GM19463 (cell line): ENCODE data around the gene PCIF1.
"Not testable (repeated sequence)": the region's sequence is repeated elsewhere in the genome, so short reads cannot be mapped to it uniquely, and the experiment has no call there.

Source experiments
- ATAC-seq: cut with Tn5 transposase; IDR thresholded peaks from one replicate; pipeline ENCODE4 v1.9.1; 2021; ENCODE audit warnings: mild to moderate bottlenecking, moderate library complexity; ENCODE audit not compliant: unreplicated experiment

PCIF1 gene

GRCh38 chr20:45946149-45946970 lies 11.9 kb downstream of the PCIF1 start:
- no peak for ATAC-seq

- no peak for ATAC-seq
Observed at GRCh38 chr20:45947110-45947866, 12.8 kb downstream of the PCIF1 start.

GRCh38 chr20:45948261-45948733 lies 13.8 kb downstream of the PCIF1 start:
- ATAC-seq, result no peak

- ATAC-seq, result no peak
Observed at GRCh38 chr20:45948742-45949541, 14.5 kb downstream of the PCIF1 start.

GRCh38 chr20:45949542-45950329 lies 15.3 kb downstream of the PCIF1 start:
- no peak for ATAC-seq

GRCh38 chr20:45950330-45950646 lies 15.8 kb downstream of the PCIF1 start:
- ATAC-seq, result no peak

GRCh38 chr20:45951925-45952834 lies 17.7 kb downstream of the PCIF1 start:
- ATAC-seq, result no peak

- no peak for ATAC-seq
Observed at GRCh38 chr20:45952861-45953260, 18.4 kb downstream of the PCIF1 start.

- no peak for ATAC-seq
Observed at GRCh38 chr20:45953672-45954071, 19.2 kb downstream of the PCIF1 start.

GRCh38 chr20:45956326-45956725 lies 21.8 kb downstream of the PCIF1 start:
- ATAC-seq, result not testable (repeated sequence)

GRCh38 chr20:45957021-45957941 lies 22.8 kb downstream of the PCIF1 start:
- no peak for ATAC-seq

- ATAC-seq, result no peak
Observed at GRCh38 chr20:45958593-45958992, 24.1 kb downstream of the PCIF1 start.

- ATAC-seq, result no peak
Observed at GRCh38 chr20:45959126-45959525, 24.6 kb downstream of the PCIF1 start.

GRCh38 chr20:45959956-45960630 lies 25.6 kb downstream of the PCIF1 start:
- ATAC-seq, result no peak

- ATAC-seq, result no peak
Observed at GRCh38 chr20:45962031-45962755, 27.7 kb downstream of the PCIF1 start.

GRCh38 chr20:45963059-45964005 lies 28.8 kb downstream of the PCIF1 start:
- no peak for ATAC-seq
